Hematopoietic multipotent progenitor cell treated with erythropoietin and hydrocortisone succinate and interleukin-3 and kit ligand, for 8 days (in vitro differentiated cells): ENCODE data around the gene USP5.
"Not testable (repeated sequence)": the region's sequence is repeated elsewhere in the genome, so short reads cannot be mapped to it uniquely, and the experiment has no call there.

Experiments used
- DNase-seq: peaks from one replicate; pipeline ENCODE4 v3.0.0-alpha.2; 2015

USP5 gene

DNA sequence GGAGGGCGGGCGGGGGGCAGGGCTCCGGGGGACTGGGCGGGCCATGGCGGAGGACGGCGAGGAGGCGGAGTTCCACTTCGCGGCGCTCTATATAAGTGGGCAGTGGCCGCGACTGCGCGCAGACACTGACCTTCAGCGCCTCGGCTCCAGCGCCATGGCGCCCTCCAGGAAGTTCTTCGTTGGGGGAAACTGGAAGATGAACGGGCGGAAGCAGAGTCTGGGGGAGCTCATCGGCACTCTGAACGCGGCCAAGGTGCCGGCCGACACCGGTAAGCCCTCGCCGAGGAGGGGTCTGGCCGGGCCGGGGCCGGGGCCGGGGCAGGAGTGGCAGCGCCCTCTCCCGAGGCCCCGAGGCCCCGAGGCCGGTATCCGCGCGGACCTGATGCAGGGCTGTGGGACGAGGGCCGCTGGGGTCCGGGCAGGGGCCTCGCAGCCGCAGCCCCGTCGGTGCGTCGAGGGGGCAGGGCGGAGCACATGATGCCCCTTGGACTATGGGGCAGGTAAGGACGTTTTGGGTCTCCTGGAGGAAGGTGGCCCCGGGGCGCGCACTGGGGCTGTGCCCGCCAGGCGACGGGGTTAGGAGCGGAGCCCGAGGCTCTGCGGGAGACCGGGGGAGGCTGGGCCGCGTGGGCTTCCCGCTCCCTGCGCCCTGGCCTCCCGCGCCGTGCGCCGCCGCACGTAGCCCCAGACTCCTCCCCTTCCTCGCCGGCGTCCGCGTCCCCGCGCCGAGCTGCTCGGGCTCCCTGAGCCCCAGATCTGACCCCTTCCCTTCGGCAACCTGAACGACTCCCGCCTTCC, 15.7 kb downstream of the USP5 start, which contains the start of gene TPI1:
TPI1 (plus strand) TSS at position 119 of the 798 bp plus-strand sequence; CDS start at position 155, 36 bp downstream.
- peak; percentile 70 for DNase-seq

DNA sequence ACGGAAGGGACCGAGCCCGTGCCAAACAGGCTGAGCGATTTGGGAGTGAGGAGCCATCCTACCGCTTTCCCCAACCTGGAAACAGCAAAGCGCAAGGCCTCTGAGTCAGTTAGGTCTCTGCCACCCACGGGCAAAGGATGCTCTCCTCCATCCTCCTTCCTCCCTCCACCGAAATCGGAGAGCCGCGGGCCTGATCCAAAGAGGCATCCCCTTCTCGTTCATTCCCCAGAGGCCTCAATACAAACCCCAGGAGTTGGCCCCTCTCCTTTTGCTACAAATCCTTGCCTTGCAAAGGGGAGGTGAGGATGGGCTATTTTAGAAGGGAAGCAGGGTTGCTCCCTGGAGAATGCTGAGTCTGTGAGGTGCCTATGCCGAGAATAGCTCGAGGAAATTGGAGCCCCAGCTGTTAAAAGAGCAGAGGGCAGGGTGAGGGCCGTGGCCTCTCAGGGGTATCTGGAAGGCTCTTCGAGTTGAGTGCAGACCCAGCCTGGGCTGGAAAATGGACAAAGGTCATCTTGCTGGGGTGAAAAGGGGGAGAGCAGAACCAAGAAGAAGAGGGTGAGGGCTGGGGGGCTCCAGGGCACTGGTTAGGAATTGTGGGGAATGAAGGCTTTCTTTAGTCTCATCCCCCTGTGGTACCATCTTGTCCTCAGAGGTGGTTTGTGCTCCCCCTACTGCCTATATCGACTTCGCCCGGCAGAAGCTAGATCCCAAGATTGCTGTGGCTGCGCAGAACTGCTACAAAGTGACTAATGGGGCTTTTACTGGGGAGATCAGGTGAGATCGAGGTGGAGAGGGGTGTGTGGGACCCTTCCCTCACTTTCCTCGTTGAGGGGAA, 16.5 kb downstream of the USP5 start:
- peak; percentile 50 for DNase-seq

DNA sequence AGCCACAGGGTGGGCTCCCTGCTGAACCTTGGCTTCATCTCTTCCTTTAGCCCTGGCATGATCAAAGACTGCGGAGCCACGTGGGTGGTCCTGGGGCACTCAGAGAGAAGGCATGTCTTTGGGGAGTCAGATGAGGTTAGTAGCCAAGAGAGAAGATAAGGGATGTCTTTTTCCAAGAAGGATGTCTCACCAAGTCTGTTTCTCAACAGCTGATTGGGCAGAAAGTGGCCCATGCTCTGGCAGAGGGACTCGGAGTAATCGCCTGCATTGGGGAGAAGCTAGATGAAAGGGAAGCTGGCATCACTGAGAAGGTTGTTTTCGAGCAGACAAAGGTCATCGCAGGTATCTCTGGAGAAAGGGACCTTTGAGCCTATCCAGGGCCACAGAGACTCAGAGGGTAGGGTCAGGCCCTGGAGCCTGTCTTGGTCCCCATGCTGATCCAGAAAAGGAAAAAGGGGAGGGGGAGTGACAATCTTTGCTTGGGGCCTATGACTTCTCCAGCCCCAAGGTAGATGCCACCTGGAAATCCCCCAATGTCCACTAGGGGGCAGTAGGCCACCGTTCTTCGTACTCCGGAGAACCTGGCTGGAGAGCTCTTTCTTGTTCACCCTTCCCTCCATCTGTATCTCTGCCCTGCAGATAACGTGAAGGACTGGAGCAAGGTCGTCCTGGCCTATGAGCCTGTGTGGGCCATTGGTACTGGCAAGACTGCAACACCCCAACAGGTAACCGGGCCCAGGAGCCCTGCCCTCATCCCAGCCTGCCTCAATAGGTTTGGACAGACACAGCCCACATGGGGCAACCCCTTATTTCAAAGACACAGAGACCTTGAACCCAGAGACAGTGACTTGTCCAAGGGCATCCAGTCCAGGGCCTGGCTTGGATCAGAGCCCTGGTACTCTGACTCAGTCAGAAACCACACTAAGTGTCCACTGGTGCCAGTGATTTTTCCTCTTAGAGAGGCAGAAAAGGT, 17.4 kb downstream of the USP5 start:
- peak; percentile 90 for DNase-seq

DNA sequence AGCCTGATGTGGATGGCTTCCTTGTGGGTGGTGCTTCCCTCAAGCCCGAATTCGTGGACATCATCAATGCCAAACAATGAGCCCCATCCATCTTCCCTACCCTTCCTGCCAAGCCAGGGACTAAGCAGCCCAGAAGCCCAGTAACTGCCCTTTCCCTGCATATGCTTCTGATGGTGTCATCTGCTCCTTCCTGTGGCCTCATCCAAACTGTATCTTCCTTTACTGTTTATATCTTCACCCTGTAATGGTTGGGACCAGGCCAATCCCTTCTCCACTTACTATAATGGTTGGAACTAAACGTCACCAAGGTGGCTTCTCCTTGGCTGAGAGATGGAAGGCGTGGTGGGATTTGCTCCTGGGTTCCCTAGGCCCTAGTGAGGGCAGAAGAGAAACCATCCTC, 18.4 kb downstream of the USP5 start:
- DNase-seq: not testable (repeated sequence)

DNA sequence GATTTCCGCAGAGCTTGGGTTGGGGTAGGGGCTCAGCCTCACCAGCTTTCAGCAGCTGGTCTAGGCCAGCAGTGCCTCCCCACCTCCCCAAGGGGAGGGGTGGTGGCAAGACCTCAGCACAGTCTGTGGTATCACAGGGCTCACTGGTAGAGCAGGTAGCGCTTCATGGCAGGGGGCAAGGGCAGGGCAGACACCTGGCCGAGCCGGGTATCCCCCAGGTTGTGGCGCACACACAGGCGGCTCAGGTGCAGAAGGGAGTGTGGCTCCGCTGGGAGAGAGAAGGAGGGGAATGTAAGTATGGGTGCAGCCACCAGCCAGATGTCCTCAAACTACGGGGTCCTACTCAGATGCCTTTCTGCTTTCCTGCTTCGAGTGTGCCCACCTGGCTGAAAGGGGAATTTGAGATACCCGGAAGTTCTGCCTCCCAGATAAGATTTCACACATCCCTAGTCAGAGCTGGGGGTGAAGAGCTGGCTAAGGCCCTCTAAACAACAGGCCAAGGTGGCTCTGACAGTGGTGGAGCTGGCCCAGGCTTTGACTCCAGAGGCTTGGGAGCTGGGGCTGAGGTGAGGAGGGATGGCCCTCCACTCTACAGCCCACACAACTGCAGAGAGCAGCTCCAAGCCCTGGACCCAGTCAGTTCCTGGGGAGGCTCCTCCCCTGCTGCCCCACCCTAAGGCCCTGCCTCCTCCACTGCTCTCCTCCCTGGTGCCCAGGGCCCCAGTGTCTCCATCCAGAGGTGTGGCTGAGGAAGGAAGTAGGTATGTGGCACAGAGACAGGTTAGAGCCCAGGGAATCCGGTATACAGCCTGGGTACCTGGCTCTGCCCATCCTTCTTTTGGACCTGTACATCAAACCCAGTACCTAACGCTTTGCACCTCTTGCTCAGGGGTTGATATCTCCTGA, 19.4 kb downstream of the USP5 start:
- DNase-seq: peak; percentile 68

DNA sequence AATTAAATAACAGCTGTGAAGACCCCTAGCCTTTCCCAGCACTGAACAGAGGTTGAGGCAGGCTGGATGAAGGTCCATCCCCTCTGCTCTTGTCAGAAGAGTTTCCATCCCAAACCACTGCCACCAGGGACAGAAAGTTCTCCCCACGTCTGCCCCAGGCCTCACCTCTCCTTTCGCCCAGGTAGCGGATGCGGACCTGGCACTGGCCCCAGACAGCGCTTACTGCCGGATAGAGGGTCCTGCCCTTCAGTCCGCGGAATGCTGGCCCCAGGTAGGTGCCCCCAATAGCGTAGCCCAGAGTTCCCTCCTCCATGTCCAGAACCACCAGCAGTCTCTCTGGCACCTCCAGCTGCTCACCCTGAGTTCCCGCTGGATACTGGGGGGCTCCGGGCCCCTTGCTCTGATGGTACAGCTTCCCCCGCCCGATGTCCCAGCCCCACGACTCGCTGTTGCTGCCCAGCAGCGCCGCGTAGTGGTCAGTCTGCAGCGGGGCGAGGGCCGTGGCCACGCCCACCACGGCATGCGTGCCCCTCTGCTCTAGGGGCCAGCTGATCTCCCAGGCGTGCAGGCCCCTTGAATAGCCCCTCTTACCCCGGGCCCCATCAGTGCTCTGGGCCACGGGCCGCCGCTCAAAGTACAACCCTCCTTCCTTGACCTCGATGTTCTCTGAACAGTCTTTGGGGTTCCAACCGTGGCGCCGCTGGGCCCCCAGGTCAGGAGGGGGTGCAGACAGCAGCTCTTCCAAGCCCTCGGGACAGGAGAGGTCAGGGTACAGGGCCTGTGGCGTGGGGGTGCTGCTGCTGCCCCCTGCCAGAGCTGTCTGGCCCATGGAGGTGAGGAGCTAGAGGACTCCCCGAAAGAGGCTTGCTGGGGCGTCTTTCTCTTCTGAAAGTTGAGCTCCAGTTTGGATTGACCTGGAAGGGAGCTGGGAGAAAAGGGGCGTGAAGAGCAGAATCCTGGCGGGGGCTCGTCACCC, 20.4 kb downstream of the USP5 start:
- DNase-seq: peak; percentile 77

DNA sequence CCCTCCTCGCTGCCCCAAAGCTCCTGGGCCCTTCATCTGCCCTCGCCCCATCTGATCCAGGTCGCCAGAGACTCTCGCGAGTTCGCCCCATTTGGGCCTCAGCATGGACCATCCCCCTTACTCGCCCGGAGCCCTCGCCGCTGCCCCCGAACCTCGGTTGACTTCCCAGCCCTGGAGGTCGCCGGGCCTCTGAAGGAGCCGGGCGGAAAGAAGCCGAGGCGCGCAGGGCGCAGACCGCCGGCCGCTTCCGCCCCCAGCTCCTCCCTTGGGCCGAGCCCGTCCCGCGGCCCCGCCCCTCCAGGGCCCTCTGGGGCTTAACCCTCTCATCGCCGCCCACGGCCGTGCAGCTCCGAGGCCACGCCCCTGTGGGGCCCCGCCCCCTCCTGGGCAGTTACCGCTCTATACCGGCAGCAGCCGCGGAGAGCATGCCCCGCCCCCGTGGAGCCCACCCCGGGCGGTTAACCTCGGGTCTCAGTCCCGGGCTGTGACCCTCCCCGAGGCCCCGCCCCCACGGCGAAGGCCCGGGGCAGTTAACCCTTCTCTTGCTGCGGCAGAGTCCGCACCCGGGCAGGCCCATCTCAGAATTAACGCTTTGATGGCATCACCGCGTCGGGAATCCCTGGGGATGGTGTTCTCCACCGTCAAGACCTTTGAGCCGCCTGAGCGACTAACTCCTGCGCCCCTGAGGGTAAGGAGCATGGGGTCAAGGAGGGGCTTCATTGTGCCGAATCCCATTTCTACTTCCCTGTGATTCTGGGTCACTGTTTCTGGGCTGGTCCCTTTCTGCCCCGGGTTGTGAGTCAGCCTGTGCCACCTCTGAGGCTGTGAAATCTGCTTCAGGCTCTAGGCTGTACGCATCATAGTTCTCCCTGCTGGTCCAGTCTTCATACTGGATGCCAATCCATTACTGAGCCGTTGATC, 21.4 kb downstream of the USP5 start, which contains the start of gene SPSB2:
SPSB2 (minus strand) TSS at position 210 of the 921 bp plus-strand sequence. CDS start 402 bp downstream, outside the sequence.
- DNase-seq: peak; percentile 95

DNA sequence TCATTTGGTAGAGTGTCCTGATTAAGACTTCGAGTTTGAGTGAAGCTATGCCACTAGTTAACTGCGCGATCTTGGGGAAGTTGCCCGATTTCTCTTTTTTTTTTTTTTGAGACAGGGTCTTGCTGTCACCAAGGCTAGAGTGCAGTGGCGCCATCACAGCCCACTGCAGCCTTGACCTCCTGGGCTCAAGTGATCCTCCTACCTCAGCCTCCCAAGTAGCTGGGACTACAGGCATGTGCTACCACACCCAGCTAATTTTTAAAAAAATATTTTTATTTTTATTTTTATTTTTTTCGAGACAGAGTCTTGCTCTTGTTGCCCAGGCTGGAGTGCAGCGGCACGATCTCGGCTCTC, 22.0 kb downstream of the USP5 start:
- DNase-seq: not testable (repeated sequence)

DNA sequence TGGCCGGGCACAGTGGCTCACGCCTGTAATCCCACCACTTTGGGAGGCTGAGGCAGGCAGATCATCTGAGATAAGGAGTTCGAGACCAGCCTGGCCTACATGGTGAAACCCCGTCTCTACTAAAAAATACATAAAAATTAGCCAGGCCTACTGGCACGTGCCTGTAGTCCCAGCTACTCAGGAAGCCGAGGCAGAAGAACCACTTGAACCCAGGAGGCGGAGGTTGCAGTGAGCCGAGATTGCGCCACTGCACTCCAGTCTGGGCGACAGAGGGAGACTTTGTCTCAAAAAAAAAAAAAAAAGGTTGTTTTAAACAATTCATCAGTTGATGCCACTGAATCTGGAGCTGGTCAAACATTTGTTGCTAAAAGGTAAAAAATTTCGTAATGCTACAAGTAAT, 27.9 kb downstream of the USP5 start:
- DNase-seq: not testable (repeated sequence)

DNA sequence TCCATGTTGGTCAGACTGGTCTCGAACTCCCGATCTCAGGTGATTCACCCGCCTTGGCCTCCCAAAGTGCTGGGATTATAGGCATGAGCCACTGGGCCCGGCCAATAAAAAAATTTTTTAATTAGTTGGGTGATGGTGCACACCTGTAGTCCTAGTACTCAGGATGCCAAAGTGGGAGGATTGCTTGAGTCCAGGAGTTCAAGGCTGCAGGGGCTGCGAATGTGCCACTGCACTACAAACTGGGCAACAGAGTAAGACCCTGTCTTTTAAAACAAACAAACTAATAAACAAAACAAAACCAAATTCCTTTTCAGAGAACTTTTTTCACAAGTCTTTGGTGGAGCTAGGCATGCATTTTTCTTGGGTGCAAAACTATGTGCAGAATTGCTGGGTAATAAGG, 31.3 kb downstream of the USP5 start:
- no peak for DNase-seq

DNA sequence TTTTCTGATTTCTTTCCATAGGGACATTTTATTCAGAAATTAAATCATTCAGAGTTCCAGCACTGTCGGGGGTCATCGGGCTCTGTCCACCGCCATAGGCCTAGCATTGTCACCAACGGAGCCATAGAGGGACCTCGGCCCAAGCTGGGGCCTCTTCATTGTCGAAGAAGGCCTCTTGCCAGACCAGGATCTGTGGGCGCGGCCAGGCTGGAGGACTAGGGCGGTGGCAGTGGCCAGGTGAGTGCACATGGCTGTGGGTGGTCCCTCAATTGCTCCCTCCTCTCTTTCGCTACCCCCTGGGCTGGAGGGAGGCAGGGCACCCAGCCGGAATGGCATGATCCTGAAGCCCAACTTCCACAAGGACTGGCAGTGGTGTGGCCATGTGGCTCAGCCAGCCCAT, 31.7 kb downstream of the USP5 start:
- no peak for DNase-seq

DNA sequence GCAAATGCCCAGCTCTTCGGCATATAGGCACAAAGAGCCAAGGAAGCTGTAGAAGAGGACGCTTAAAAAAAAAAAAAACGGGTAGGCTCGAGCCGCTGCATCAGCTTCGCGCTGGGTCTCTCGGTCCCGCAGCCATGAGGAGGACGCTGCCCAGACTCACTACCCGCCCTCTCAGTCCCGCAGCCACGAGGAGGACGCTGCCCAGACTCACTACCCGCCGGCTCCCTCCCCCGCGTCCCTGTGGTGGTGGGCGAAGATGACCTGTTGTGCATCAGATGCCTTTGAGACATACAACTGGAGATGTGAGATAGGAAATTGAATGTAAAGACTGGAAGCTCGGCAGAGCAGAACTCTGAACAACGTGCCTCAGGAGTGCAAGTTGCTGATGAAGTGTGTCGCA, 32.6 kb downstream of the USP5 start:
- DNase-seq: no peak

DNA sequence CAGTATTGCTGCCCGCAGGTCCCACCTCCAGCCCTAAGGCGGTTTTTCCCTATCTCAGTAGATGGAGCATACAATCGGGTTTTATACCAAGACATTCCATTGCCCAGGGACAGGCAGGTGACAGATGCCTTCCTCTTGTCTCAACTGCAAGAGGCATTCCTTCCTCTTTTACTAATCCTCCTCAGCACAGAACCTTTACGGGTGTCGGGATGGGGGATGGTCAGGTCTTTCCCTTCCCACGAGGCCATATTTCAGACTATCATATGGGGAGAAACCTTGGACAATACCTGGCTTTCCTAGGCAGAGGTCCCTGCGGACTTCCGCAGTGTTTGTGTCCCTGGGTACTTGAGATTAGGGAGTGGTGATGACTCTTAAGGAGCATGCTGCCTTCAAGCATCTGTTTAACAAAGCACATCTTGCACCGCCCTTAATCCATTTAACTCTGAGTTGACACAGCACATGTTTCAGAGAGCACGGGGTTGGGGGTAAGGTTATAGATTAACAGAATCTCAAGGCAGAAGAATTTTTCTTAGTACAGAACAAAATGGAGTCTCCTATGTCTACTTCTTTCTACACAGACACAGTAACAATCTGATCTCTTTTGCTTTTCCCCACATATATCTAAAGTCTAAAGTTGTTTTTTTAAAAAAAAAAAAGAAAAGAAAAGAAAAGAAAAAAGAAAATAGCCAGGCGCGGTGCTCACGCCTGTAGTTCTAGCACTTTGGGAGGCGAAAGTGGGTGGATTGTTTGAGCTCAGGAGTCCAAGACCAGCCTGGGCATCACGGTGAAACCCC, 34.5 kb downstream of the USP5 start:
- not testable (repeated sequence) for DNase-seq

DNA sequence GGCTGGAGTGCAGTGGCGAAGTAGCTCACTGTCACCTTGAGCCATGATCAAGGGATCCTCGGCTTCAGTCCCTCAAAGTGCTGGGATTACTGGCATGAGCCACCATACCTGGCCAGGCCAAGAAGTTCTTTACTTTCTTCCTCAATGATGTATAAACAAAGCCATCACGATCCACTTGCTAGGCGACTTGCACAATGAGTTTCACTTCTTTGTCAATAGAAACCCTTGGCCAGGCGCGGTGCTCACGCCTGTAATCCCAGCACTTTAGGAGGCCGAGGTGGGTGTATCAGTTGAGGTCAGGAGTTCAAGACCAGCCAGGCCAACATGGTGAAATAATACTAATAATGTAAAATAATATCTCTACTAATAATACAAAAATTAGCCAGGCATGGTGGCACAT, 35.5 kb downstream of the USP5 start:
- no peak for DNase-seq

DNA sequence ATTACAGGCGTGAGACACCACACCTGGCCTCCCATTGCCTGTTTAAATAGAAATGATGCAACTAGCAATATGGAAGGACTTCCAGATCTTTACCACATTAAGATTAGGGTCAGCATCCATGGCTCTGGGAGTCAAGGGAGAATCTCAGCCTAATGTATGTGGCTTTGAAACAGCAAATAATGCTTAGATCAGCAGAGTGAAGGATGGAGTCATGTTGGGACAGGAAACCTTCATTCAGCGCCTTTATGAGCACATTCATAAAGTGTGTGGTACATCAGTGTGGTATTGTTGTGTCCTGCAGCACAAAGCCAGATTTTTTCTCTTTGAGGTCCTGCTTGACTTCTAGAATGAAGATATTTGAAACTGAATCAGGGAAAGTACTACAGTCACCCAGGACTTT, 36.4 kb downstream of the USP5 start:
- no peak for DNase-seq

DNA sequence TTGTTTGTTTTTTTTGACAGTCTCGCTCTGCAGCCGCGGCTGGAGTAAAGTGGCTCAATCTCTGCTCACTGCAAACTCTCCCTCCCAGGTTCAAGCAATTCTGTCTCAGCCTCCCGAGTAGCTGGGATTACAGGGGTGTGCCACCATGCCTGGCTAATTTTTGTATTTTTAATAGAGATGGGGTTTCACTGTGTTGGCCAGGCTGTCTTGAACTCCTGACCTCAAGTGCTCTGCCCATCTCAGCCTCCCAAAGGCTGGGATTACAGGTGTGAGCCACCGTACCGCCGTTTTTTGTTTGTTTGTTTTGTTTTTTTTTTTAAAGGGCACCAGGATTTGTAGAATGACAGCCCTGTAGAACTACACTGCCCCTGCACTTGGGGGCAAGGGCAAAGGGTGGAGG, 36.8 kb downstream of the USP5 start:
- not testable (repeated sequence) for DNase-seq

DNA sequence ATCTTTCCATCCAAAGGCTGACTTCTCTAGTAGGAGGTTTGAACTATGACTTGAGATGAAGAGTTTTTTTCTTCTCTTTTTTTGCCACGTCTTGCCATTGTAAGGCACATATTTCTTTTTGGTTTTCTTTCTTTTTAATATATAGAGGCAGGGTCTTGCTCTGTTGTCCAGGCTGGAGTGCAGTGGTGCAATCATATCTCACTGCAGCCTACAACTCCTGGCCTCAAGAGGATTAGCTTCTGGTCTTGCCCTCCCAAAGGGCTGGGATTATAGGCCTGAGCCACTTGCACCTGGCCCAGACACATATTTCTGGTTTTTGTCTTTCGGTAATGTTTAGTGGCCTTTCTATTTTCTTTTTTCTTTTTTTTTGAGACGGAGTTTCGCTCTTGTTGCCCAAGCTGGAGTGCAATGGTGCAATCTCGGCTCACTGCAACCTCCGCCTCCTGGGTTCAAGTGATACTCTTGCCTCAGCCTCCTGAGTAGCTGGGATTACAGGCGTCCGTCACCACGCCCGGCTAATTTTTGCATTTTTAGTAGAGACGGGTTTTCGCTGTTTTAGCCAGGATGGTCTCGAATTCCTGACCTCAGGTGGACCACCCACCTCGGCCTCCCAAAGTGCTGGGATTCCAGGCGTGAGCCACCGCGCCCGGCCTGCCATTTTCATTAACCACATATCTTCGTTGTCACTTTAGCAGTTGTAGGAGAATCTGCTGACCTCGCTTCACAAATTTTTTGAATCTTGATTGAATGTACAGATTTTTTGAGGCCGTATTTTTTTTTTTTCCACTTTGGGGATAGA, 38.0 kb downstream of the USP5 start:
- not testable (repeated sequence) for DNase-seq
